Measurements from ENCODE around the gene HSFX4.
"Not testable (repeated sequence)": the region's sequence is repeated elsewhere in the genome, so short reads cannot be mapped to it uniquely, and the experiment has no call there.

Gene HSFX4

GRCh38 chrX:149937328-149937727 is 8.0 kb downstream of the HSFX4 start:
- peak overlapping the region; percentile 80 for H3K27ac ChIP-seq (ENCODE audit: low read depth, low read length)
- peak overlapping the region; percentile 52 to 76 (median 64) for H3K4me3 ChIP-seq (ENCODE audit: low read depth in 1 of 5, low read length in 5 of 5)
- peaks cover 0 to 14% (median 8%) of the 10 kb centered on the region in 5 donors for H3K36me3 ChIP-seq (ENCODE audit: control insufficient read depth in 5 of 5, insufficient read depth in 5 of 5, low read length in 5 of 5)
- not testable (repeated sequence) for H3K9me3 ChIP-seq (ENCODE audit: control insufficient read depth in 5 of 5, low read length in 5 of 5); H3K27me3 ChIP-seq (ENCODE audit: control insufficient read depth in 5 of 5, insufficient read depth in 4 of 5, low read length in 5 of 5)
- H3K9ac ChIP-seq (ENCODE audit: low read length in 5 of 5), result peak overlapping the region in 4 of 5 donors; percentile 58 to 91 (median 84)
- H3K4me1 ChIP-seq (ENCODE audit: control insufficient read depth in 5 of 5, insufficient read depth in 5 of 5, low read length in 5 of 5), result peaks cover 7 to 14% (median 11%) of the 10 kb centered on the region in 5 donors

- Histone ChIP-seq H3K9me3 (ENCODE audit: control insufficient read depth in 5 of 5, low read length in 5 of 5) (peaks cover 0 to 5% (median 4%) of the 10 kb centered on the region in 5 donors), H3K4me3 (ENCODE audit: low read depth in 1 of 5, low read length in 5 of 5) (peak overlapping the region; percentile 63 to 76 (median 72)), H3K27me3 (ENCODE audit: control insufficient read depth in 5 of 5, insufficient read depth in 4 of 5, low read length in 5 of 5) (no peaks in the 10 kb centered on the region), H3K9ac (ENCODE audit: low read length in 5 of 5) (peak overlapping the region in 4 of 5 donors; percentile 58 to 91 (median 84)), H3K27ac (ENCODE audit: low read depth, low read length) (peak overlapping the region; percentile 80), H3K4me1 (ENCODE audit: control insufficient read depth in 5 of 5, insufficient read depth in 5 of 5, low read length in 5 of 5) (peaks cover 7 to 14% (median 11%) of the 10 kb centered on the region in 5 donors), H3K36me3 (ENCODE audit: control insufficient read depth in 5 of 5, insufficient read depth in 5 of 5, low read length in 5 of 5) (peaks cover 0 to 14% (median 8%) of the 10 kb centered on the region in 5 donors)
Measured at GRCh38 chrX:149937871-149938426, 8.6 kb downstream of the HSFX4 start.

GRCh38 chrX:149938427-149938880 is 9.1 kb downstream of the HSFX4 start, which contains the start of gene EOLA2:
Gene EOLA2, minus strand, starts transcription at chrX:149938491. Its CDS starts 4,617 bp downstream, at chrX:149933874.
- Histone ChIP-seq H3K36me3 (ENCODE audit: control insufficient read depth in 5 of 5, insufficient read depth in 5 of 5, low read length in 5 of 5) (peaks cover 0 to 13% (median 8%) of the 10 kb centered on the region in 5 donors), H3K27ac (ENCODE audit: low read depth, low read length) (peak within 1 kb of the TSS; percentile 80), H3K9ac (ENCODE audit: low read length in 5 of 5) (peak within 1 kb of the TSS in 4 of 5 donors; percentile 58 to 91 (median 84)), H3K4me3 (ENCODE audit: low read depth in 1 of 5, low read length in 5 of 5) (peak within 1 kb of the TSS; percentile 63 to 76 (median 72)), H3K27me3 (ENCODE audit: control insufficient read depth in 5 of 5, insufficient read depth in 4 of 5, low read length in 5 of 5) (no peaks in the 10 kb centered on the region), H3K9me3 (ENCODE audit: control insufficient read depth in 5 of 5, low read length in 5 of 5) (peaks cover 0 to 5% (median 4%) of the 10 kb centered on the region in 5 donors), H3K4me1 (ENCODE audit: control insufficient read depth in 5 of 5, insufficient read depth in 5 of 5, low read length in 5 of 5) (peaks cover 7 to 14% (median 11%) of the 10 kb centered on the region in 5 donors)

GRCh38 chrX:149938881-149939654 is 9.7 kb downstream of the HSFX4 start:
- Histone ChIP-seq H3K36me3 (ENCODE audit: control insufficient read depth in 5 of 5, insufficient read depth in 5 of 5, low read length in 5 of 5) (peaks cover 0 to 10% (median 4%) of the 10 kb centered on the region in 5 donors), H3K27ac (ENCODE audit: low read depth, low read length) (peak overlapping the region; percentile 80), H3K27me3 (ENCODE audit: control insufficient read depth in 5 of 5, insufficient read depth in 4 of 5, low read length in 5 of 5) (no peaks in the 10 kb centered on the region), H3K9me3 (ENCODE audit: control insufficient read depth in 5 of 5, low read length in 5 of 5) (peaks cover 0 to 5% (median 4%) of the 10 kb centered on the region in 5 donors), H3K4me3 (ENCODE audit: low read depth in 1 of 5, low read length in 5 of 5) (no peak overlapping the region), H3K4me1 (ENCODE audit: control insufficient read depth in 5 of 5, insufficient read depth in 5 of 5, low read length in 5 of 5) (peaks cover 7 to 14% (median 11%) of the 10 kb centered on the region in 5 donors), H3K9ac (ENCODE audit: low read length in 5 of 5) (no peak overlapping the region)

- Histone ChIP-seq H3K4me1 (ENCODE audit: control insufficient read depth in 5 of 5, insufficient read depth in 5 of 5, low read length in 5 of 5) (peaks cover 7 to 14% (median 11%) of the 10 kb centered on the region in 5 donors), H3K9ac (ENCODE audit: low read length in 5 of 5) (peak overlapping the region in 3 of 5 donors; percentile 47 to 64 (median 56)), H3K27me3 (ENCODE audit: control insufficient read depth in 5 of 5, insufficient read depth in 4 of 5, low read length in 5 of 5) (no peaks in the 10 kb centered on the region), H3K4me3 (ENCODE audit: low read depth in 1 of 5, low read length in 5 of 5) (peak overlapping the region in 4 of 5 donors; percentile 57 to 68 (median 66)), H3K27ac (ENCODE audit: low read depth, low read length) (peak overlapping the region; percentile 50), H3K36me3 (ENCODE audit: control insufficient read depth in 5 of 5, insufficient read depth in 5 of 5, low read length in 5 of 5) (peaks cover 0 to 6% (median 2%) of the 10 kb centered on the region in 5 donors), H3K9me3 (ENCODE audit: control insufficient read depth in 5 of 5, low read length in 5 of 5) (peaks cover 0 to 5% (median 4%) of the 10 kb centered on the region in 5 donors)
Measured at GRCh38 chrX:149939655-149939904, 10.2 kb downstream of the HSFX4 start.

- H3K9ac ChIP-seq (ENCODE audit: low read length in 5 of 5), result peak overlapping the region in 3 of 5 donors; percentile 47 to 64 (median 56)
- peaks cover 0 to 4% (median 0%) of the 10 kb centered on the region in 5 donors for H3K36me3 ChIP-seq (ENCODE audit: control insufficient read depth in 5 of 5, insufficient read depth in 5 of 5, low read length in 5 of 5)
- no peaks in the 10 kb centered on the region for H3K27me3 ChIP-seq (ENCODE audit: control insufficient read depth in 5 of 5, insufficient read depth in 4 of 5, low read length in 5 of 5)
- peak overlapping the region; percentile 57 to 68 (median 63) for H3K4me3 ChIP-seq (ENCODE audit: low read depth in 1 of 5, low read length in 5 of 5)
- peak overlapping the region; percentile 50 for H3K27ac ChIP-seq (ENCODE audit: low read depth, low read length)
- H3K9me3 ChIP-seq (ENCODE audit: control insufficient read depth in 5 of 5, low read length in 5 of 5), result peaks cover 0 to 5% (median 4%) of the 10 kb centered on the region in 5 donors
- peaks cover 7 to 14% (median 11%) of the 10 kb centered on the region in 5 donors for H3K4me1 ChIP-seq (ENCODE audit: control insufficient read depth in 5 of 5, insufficient read depth in 5 of 5, low read length in 5 of 5)
Measured at GRCh38 chrX:149939905-149940673, 10.7 kb downstream of the HSFX4 start.

GRCh38 chrX:149940674-149941024 is 11.3 kb downstream of the HSFX4 start:
- peaks cover 7 to 14% (median 11%) of the 10 kb centered on the region in 5 donors for H3K4me1 ChIP-seq (ENCODE audit: control insufficient read depth in 5 of 5, insufficient read depth in 5 of 5, low read length in 5 of 5)
- not testable (repeated sequence) for H3K9ac ChIP-seq (ENCODE audit: low read length in 5 of 5); H3K36me3 ChIP-seq (ENCODE audit: control insufficient read depth in 5 of 5, insufficient read depth in 5 of 5, low read length in 5 of 5); H3K27me3 ChIP-seq (ENCODE audit: control insufficient read depth in 5 of 5, insufficient read depth in 4 of 5, low read length in 5 of 5); H3K27ac ChIP-seq (ENCODE audit: low read depth, low read length); H3K9me3 ChIP-seq (ENCODE audit: control insufficient read depth in 5 of 5, low read length in 5 of 5)
- H3K4me3 ChIP-seq (ENCODE audit: low read depth in 1 of 5, low read length in 5 of 5), result peak overlapping the region in 3 of 5 donors; percentile 22 to 68 (median 27)

GRCh38 chrX:149945087-149945670 is 15.8 kb downstream of the HSFX4 start:
- H3K36me3 ChIP-seq (ENCODE audit: control insufficient read depth in 5 of 5, insufficient read depth in 5 of 5, low read length in 5 of 5), result peaks cover 0 to 20% (median 14%) of the 10 kb centered on the region in 5 donors
- not testable (repeated sequence) for H3K27me3 ChIP-seq (ENCODE audit: control insufficient read depth in 5 of 5, insufficient read depth in 4 of 5, low read length in 5 of 5); H3K9me3 ChIP-seq (ENCODE audit: control insufficient read depth in 5 of 5, low read length in 5 of 5); H3K27ac ChIP-seq (ENCODE audit: low read depth, low read length); H3K4me1 ChIP-seq (ENCODE audit: control insufficient read depth in 5 of 5, insufficient read depth in 5 of 5, low read length in 5 of 5); H3K9ac ChIP-seq (ENCODE audit: low read length in 5 of 5); H3K4me3 ChIP-seq (ENCODE audit: low read depth in 1 of 5, low read length in 5 of 5)

GRCh38 chrX:149945820-149946219 is 16.4 kb downstream of the HSFX4 start:
- not testable (repeated sequence) for H3K4me1 ChIP-seq (ENCODE audit: control insufficient read depth in 5 of 5, insufficient read depth in 5 of 5, low read length in 5 of 5); H3K4me3 ChIP-seq (ENCODE audit: low read depth in 1 of 5, low read length in 5 of 5); H3K27me3 ChIP-seq (ENCODE audit: control insufficient read depth in 5 of 5, insufficient read depth in 4 of 5, low read length in 5 of 5); H3K9me3 ChIP-seq (ENCODE audit: control insufficient read depth in 5 of 5, low read length in 5 of 5); H3K9ac ChIP-seq (ENCODE audit: low read length in 5 of 5); H3K27ac ChIP-seq (ENCODE audit: low read depth, low read length)
- H3K36me3 ChIP-seq (ENCODE audit: control insufficient read depth in 5 of 5, insufficient read depth in 5 of 5, low read length in 5 of 5), result peaks cover 0 to 20% (median 14%) of the 10 kb centered on the region in 5 donors
